Keratinocyte (primary cell): ENCODE data around the gene PTPRN2. TPM values are rescaled to one million over a fixed set of nuclear protein-coding genes. Genes with fewer than 3 reads are reported as not detected.

Experiments used
- DNase-seq: peaks from one replicate; pipeline ENCODE4 v3.0.0-alpha.2; 2011; ENCODE audit warnings: low read depth, missing footprints, low spot score
- FAIRE-seq: peaks from 2 replicates; lab custom pipeline; 2011; peaks lifted over from hg19 to GRCh38; lab: Jason Lieb, UNC
- H2AFZ ChIP-seq: 2 replicates; pipeline ENCODE4 v1.6.0; 2012; ENCODE audit warnings: low read length, control low read depth, inconsistent platforms; ENCODE audit not compliant: control insufficient read depth
- H3K27ac ChIP-seq: 2 replicates; pipeline ENCODE4 v1.5.1; 2011; ENCODE audit warnings: low read length; ENCODE audit not compliant: control insufficient read depth, insufficient read depth
- H3K27me3 ChIP-seq: 3 replicates; pipeline ENCODE4 v1.6.0; 2011; ENCODE audit warnings: low read length; ENCODE audit not compliant: control insufficient read depth, insufficient read depth; ENCODE audit errors: extremely low read depth
- H3K36me3 ChIP-seq, 2 experiments: 2 replicates in 1 of 2; 3 replicates in 1 of 2; pipeline ENCODE4 v1.5.1; 2011; ENCODE audit warnings: low read length in 2 of 2, mild to moderate bottlenecking in 1 of 2; ENCODE audit not compliant: control insufficient read depth in 2 of 2, insufficient read depth in 2 of 2; ENCODE audit errors: extremely low read depth in 1 of 2
- H3K4me1 ChIP-seq: 3 replicates; pipeline ENCODE4 v1.5.1; 2011; ENCODE audit warnings: low read length; ENCODE audit not compliant: control insufficient read depth, insufficient read depth; ENCODE audit errors: extremely low read depth
- H3K4me2 ChIP-seq: 3 replicates; pipeline ENCODE4 v1.6.0; 2011; ENCODE audit warnings: low read depth, low read length; ENCODE audit not compliant: control insufficient read depth, insufficient read depth; ENCODE audit errors: extremely low read depth
- H3K4me3 ChIP-seq, 3 experiments: fragments of 200-600 bp in 1 of 3; sonication (generic) in 1 of 3; 2 replicates in 2 of 3; 3 replicates in 1 of 3; pipeline ENCODE4 v1.5.1; 2011 to 2016; ENCODE audit warnings: low read length in 3 of 3, mild to moderate bottlenecking in 3 of 3, control low read depth in 2 of 3, inconsistent platforms in 1 of 3, low read depth in 1 of 3, mixed read lengths in 1 of 3, mixed run types in 1 of 3, moderate library complexity in 1 of 3; ENCODE audit not compliant: control insufficient read depth in 2 of 3, insufficient read depth in 2 of 3; ENCODE audit errors: extremely low read depth in 1 of 3
- H3K79me2 ChIP-seq: 2 replicates; pipeline ENCODE4 v1.6.0; 2012; ENCODE audit warnings: low read length; ENCODE audit not compliant: control insufficient read depth, insufficient read depth
- H3K9ac ChIP-seq: 3 replicates; pipeline ENCODE4 v1.6.0; 2011; ENCODE audit warnings: low read length; ENCODE audit not compliant: control insufficient read depth, insufficient read depth; ENCODE audit errors: extremely low read depth
- H3K9me1 ChIP-seq: 3 replicates; pipeline ENCODE4 v1.6.0; 2011; ENCODE audit warnings: low read length; ENCODE audit not compliant: control insufficient read depth, insufficient read depth; ENCODE audit errors: extremely low read depth
- H3K9me3 ChIP-seq: 2 replicates; pipeline ENCODE4 v1.5.1; 2012; ENCODE audit warnings: low read depth, low read length; ENCODE audit not compliant: control insufficient read depth
- H4K20me1 ChIP-seq: 3 replicates; pipeline ENCODE4 v1.6.0; 2011; ENCODE audit warnings: low read length; ENCODE audit not compliant: control insufficient read depth, insufficient read depth; ENCODE audit errors: extremely low read depth
- CTCF ChIP-seq, 3 experiments: IDR thresholded peaks in 1 of 3; conservative IDR thresholded peaks in 1 of 3; optimal IDR thresholded peaks in 1 of 3; 2 replicates in 2 of 3; 3 replicates in 1 of 3; pipeline versions ENCODE3 to v1.5.1; 2011; ENCODE audit warnings: low read length in 3 of 3, mild to moderate bottlenecking in 3 of 3, moderate library complexity in 2 of 3, control low read depth in 1 of 3, inconsistent platforms in 1 of 3; ENCODE audit not compliant: insufficient read depth in 2 of 3; ENCODE audit errors: extremely low read depth in 1 of 3
- EZH2 ChIP-seq: IDR thresholded peaks from one replicate; pipeline ENCODE4 v1.6.1; 2012; ENCODE audit warnings: inconsistent platforms, mild to moderate bottlenecking, low read length, moderate library complexity
- dilution Hi-C: fragments of 300-500 bp; cut with MboI; formaldehyde crosslinking; loops from one replicate; pipeline ENCODE4 v1.7.0; 2020; ENCODE audit warnings: low sequenced_read_pairs; ENCODE audit not compliant: extremely low pct_ligation_motif_present
- polyA plus RNA-seq, 5 experiments: library from polyadenylated mRNA; depleted of rRNA in 3 of 5; stranded (reverse) in 3 of 5; stranded (forward) in 1 of 5; unstranded in 1 of 5; fragments of >200 nt; gene quantifications; 1 replicate in 1 of 5; 2 replicates in 3 of 5; 3 replicates in 1 of 5; pipeline versions ENCODE4 v1.2.1 to v1.2.3, GENCODE V29; 2011 to 2012; ENCODE audit warnings: missing spikeins in 2 of 5, low read depth in 1 of 5, low replicate concordance in 1 of 5

PTPRN2 gene
- polyA plus RNA-seq, 1 donor (not counting 4 experiments of a cell fraction or from before 2014, with no cell fraction given): not detected

DNA sequence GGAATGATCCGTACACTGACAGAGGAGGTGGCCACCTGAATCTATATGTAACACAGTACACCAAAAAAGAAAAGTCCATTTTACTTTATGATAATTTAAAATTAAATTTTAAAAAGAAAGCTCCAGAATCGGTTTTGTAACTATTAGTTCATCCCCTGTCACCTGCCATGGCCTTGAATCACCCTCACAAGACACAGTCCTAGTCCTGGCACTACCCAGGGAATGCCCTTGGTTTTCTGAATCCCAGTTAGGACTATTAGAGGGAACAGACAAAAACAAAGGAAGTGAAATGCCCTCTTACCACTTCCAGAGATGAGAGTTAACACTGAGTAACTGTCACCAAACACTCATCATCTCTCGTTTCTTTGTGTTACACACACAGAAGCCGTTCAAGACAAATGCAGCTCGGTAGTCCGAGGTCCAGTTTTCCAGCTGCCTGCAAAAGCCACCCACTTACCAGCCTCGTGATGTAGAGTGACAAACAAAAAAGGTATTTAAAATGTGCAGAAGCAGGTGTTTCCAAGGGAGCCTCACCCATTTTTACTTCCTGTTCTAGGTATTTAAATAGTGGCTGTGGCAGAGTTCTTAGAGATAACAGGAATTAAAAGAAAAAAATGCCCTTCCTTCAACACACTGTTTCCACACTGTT lies 6.1 kb downstream of the PTPRN2 start:
- FAIRE-seq: no peak
- no peaks in the 10 kb centered on the region for H4K20me1 ChIP-seq
- H3K4me3 ChIP-seq: no peak overlapping the region
- peaks cover 11% of the 10 kb centered on the region for H3K27me3 ChIP-seq
- no peak overlapping the region for H3K27ac ChIP-seq
- H3K79me2 ChIP-seq: no peaks in the 10 kb centered on the region
- no peaks in the 10 kb centered on the region for H3K4me1 ChIP-seq
- TF ChIP-seq CTCF (optimal IDR thresholded peaks at IDR 0.05 in 1 of 3, IDR thresholded peaks at IDR 0.05 in 1 of 3, conservative IDR thresholded peaks at IDR 0.05 in 1 of 3; ENCODE audit: extremely low read depth in 1 of 3, insufficient read depth in 2 of 3, low read length in 3 of 3): no peak
- TF ChIP-seq EZH2: no peak
- no peaks in the 10 kb centered on the region for H3K9me3 ChIP-seq
- H3K9me1 ChIP-seq: no peaks in the 10 kb centered on the region
- H3K36me3 ChIP-seq: no peaks in the 10 kb centered on the region
- H2AFZ ChIP-seq: no peak overlapping the region
- H3K4me2 ChIP-seq: no peak overlapping the region
- dilution Hi-C loops: no loop called here
- H3K9ac ChIP-seq: no peak overlapping the region
- no peak for DNase-seq

- H3K4me1 ChIP-seq: no peaks in the 10 kb centered on the region
- no peak for FAIRE-seq
- no peaks in the 10 kb centered on the region for H4K20me1 ChIP-seq
- no peaks in the 10 kb centered on the region for H3K79me2 ChIP-seq
- DNase-seq: no peak
- no peak overlapping the region for H3K9ac ChIP-seq
- no peaks in the 10 kb centered on the region for H3K36me3 ChIP-seq
- no peak overlapping the region for H3K4me3 ChIP-seq
- H3K9me1 ChIP-seq: no peaks in the 10 kb centered on the region
- H3K27me3 ChIP-seq: no peaks in the 10 kb centered on the region
- dilution Hi-C loops: no loop called here
- H3K9me3 ChIP-seq: no peaks in the 10 kb centered on the region
- H3K27ac ChIP-seq: no peak overlapping the region
- no peak overlapping the region for H2AFZ ChIP-seq
- no peak overlapping the region for H3K4me2 ChIP-seq
- TF ChIP-seq EZH2 (no peak), CTCF (optimal IDR thresholded peaks at IDR 0.05 in 1 of 3, IDR thresholded peaks at IDR 0.05 in 1 of 3, conservative IDR thresholded peaks at IDR 0.05 in 1 of 3; ENCODE audit: extremely low read depth in 1 of 3, insufficient read depth in 2 of 3, low read length in 3 of 3) (no peak)
Measured at GRCh38 chr7:158579662-158580646, 7.7 kb downstream of the PTPRN2 start.
